Left ventricle myocardium superior (tissue), 1 donor: ENCODE results near the gene TRPC6. TPM values are rescaled to one million over a fixed set of nuclear protein-coding genes. Genes with fewer than 3 reads are reported as not detected.
"Not testable (repeated sequence)": the region's sequence is repeated elsewhere in the genome, so short reads cannot be mapped to it uniquely, and the experiment has no call there.

Source experiments
- ATAC-seq: fragments of 200-7000 bp; cut with Tn5 transposase; one replicate; pipeline ENCODE4 v1.9.1; 2020; ENCODE audit warnings: mild to moderate bottlenecking, moderate library complexity
- DNase-seq: peaks from one replicate; pipeline ENCODE4 v3.0.0-alpha.2; 2020
- intact Hi-C: fragments of 100-400 bp; cut with micrococcal nuclease; formaldehyde crosslinking; loops from one replicate; pipeline ENCODE4 v1.11.0; 2022
- total RNA-seq: library from RNA; stranded (reverse); fragmentation: NEBNext Ultra II Directional; extraction: Animal tissue kit (Norgen Biotek cat#: 25700); gene quantifications from one replicate; pipeline ENCODE4 v1.2.1, GENCODE V29; 2021
- donor health status: DM: no; HTN: yes; CAD: no; lungs with severe emphysema.

The TRPC6 gene
- total RNA-seq, 1 donor from 2014 or later, result 0.62 TPM

DNA sequence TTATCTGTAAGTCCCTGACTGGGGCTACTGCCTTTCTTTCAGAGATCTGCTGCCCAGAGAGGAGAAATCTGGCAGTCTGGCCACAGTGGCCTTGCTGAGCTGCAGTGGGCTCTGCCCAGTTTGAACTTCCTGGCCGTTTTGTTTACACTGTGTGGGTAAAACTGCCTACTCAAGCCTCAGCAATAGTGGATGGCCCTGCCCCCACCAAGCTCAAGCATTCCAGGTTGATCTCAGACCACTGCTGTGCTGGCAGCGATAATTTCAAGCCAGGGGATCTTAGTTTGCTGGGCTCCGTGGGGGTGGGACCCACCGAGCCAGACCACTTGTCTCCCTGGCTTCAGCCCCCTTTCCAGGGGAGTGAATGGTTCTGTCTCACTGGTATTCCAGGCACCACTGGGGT, 117.5 kb downstream of the TRPC6 start:
- intact Hi-C loops, result no loop called here
- DNase-seq, result no peak
- ATAC-seq, result no peak

- ATAC-seq, DNase-seq, intact Hi-C loops: not testable (repeated sequence)
These were observed 119.4 kb downstream of the TRPC6 start for GRCh38 chr11:101464388-101464787.

DNA sequence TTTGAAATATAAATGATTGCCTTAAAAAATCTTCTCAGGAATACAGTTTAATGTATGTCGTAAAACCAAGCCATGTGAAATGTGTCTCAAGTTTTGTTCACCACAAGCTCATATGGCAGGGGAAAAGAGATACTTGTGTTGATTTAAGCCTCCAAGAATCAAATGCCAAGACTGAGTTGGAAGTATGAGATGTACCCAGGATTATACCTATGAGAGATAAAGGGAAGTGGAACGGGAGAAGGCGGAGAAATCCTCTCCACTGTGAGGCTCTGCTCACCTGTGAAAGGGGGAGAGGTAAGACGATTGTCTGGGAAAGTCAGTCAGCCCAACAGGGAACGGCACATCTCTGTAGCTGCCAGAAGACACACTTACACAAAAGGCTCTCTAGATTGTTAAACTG, 124.8 kb downstream of the TRPC6 start:
- ATAC-seq, result no peak
- no peak for DNase-seq
- intact Hi-C loops, result loop anchor here (5.0 kb wide), 1 partner anchor 388 kb away; no protein-coding TSS in a partner anchor

GRCh38 chr11:101458161-101458560, 125.6 kb downstream of the TRPC6 start:
- intact Hi-C loops, result loop anchor here (5.0 kb wide), 1 partner anchor 389 kb away; no protein-coding TSS in a partner anchor
- no peak for DNase-seq
- no peak for ATAC-seq

DNA sequence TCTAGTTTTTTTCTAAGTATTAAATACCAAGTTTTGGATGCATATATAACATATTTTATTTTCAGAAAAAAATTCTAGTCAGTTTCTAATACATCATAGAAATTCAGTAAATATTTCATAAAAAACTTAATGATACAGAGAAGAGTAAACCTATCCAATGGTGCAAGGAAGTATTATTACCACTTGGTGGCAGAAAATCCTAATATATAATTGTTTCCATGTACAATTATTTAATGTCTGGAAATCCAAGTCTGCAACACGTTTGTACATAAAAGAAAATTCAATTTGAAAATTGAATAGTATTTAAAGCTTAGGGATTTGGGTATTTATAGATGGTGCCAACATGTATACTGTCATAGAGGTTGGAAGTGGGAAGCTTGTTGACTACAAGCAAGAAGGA, 127.0 kb downstream of the TRPC6 start:
- ATAC-seq, result no peak
- intact Hi-C loops, result loop anchor here (5.0 kb wide), 1 partner anchor 390 kb away; no protein-coding TSS in a partner anchor

GRCh38 chr11:101453682-101454081, 130.1 kb downstream of the TRPC6 start:
- ATAC-seq (no peak), DNase-seq (no peak)
- intact Hi-C loops, result no loop called here

More for the DNA sequence above, 127.0 kb downstream of the TRPC6 start:
- no peak for DNase-seq

GRCh38 chr11:101448881-101449442, 134.8 kb downstream of the TRPC6 start:
- intact Hi-C loops, result no loop called here

DNA sequence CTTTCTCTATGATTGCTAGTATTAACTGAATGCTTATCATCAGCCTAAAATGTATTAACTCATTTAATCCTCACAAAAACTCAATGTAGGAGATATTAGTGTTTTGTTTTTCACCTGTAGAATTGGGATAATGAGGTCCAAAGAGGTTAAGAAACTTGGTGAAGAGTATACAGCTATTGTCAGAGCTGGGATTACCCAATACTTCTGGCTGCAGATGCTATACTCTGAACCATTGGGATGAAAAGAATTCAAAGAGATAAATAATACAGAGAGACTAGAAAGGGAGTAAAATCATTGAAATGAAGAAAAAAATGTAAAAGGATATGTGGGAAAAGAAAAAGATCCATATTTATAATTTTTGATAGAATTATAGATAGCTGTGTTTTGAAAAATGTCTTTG, 137.1 kb downstream of the TRPC6 start:
- ATAC-seq (no peak), DNase-seq (no peak)
- intact Hi-C loops, result no loop called here

More at GRCh38 chr11:101448881-101449442, 134.8 kb downstream of the TRPC6 start:
- ATAC-seq, result no peak
- DNase-seq, result no peak

GRCh38 chr11:101446238-101446637, 137.6 kb downstream of the TRPC6 start:
- ATAC-seq, result no peak
- no peak for DNase-seq
- intact Hi-C loops, result no loop called here

DNA sequence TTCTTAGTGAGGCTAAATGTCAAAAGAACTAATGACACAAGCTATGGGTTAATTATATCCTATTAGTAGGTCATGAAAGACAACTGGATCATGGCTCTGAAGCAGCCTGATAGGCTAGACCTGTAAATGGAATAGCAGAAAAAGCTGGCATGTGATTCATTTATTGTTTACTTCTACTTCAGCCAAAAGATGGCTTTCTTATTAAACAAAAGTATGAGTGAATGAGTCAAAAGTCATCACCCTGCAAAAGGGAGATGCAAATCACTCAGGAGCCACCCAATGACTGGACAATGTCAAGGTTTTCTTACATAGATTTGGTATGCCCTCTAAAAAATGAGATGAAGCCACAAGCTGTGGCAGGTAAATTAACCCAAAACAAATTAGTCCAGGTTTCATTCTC, 138.0 kb downstream of the TRPC6 start:
- no peak for DNase-seq
- intact Hi-C loops, result no loop called here
- ATAC-seq, result no peak

GRCh38 chr11:101444851-101445250, 139.0 kb downstream of the TRPC6 start:
- intact Hi-C loops, result no loop called here
- DNase-seq (no peak), ATAC-seq (peak; percentile 8)

DNA sequence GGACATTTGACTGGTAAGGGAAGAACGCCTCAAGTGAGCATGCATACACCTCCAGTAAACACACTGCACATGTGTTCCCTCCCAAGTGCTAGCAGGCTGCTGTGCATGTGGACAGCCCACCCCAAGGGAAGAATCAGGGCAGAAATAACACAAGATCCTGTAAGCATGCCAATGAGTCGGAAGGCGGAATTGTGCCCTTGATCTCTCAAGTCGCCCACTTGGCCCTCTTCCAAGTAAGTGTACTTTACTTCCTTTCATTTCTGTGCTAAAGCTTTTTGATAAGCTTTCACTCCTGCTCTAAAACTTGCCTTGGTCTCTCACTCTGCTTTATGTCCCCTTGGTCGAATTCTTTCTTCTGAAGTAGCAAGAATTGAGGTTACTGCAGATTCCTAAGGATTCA, 139.6 kb downstream of the TRPC6 start:
- intact Hi-C loops, result no loop called here
- no peak for ATAC-seq
- no peak for DNase-seq

GRCh38 chr11:101442936-101443521, 140.8 kb downstream of the TRPC6 start:
- no peak for ATAC-seq
- no peak for DNase-seq
- intact Hi-C loops, result no loop called here

- intact Hi-C loops, result no loop called here
- no peak for DNase-seq
- peak; percentile 23 for ATAC-seq
These were observed 141.6 kb downstream of the TRPC6 start for GRCh38 chr11:101442171-101442570.

- DNase-seq (peak; percentile 70), ATAC-seq (peak; percentile 98)
- intact Hi-C loops, result no loop called here
These were observed 142.1 kb downstream of the TRPC6 start for GRCh38 chr11:101441747-101442146.

- ATAC-seq (no peak), DNase-seq (no peak)
These were observed 144.3 kb downstream of the TRPC6 start for GRCh38 chr11:101439488-101439887.

GRCh38 chr11:101438708-101439107, 145.1 kb downstream of the TRPC6 start:
- not testable (repeated sequence) for DNase-seq
- intact Hi-C loops, result loop anchor here (5.0 kb wide), 1 partner anchor 441 kb away; no protein-coding TSS in a partner anchor

More at GRCh38 chr11:101439488-101439887, 144.3 kb downstream of the TRPC6 start:
- intact Hi-C loops, result loop anchor here (5.0 kb wide), 1 partner anchor 442 kb away; no protein-coding TSS in a partner anchor

DNA sequence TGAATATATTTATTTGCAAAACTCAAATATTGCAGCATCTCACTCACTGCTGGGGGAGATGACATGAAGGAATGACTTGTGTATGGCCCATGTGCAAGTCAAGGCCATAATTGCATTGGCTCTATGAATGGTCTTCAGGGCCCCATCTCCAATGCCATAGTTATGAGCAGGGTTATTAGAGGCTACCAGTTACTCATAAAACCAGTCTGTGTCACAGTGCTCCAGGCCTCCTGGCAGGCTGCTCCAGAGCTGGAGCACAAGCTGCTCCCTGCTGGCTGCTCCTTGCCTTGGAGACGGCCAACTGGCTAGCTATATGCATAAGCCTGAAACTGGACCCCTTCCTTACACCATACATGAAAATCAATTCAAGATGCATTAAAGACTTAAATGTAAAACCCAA, 145.7 kb downstream of the TRPC6 start:
- no peak for DNase-seq
- intact Hi-C loops, result loop anchor here (5.0 kb wide), 1 partner anchor 441 kb away; no protein-coding TSS in a partner anchor
- ATAC-seq, result no peak

More at GRCh38 chr11:101438708-101439107, 145.1 kb downstream of the TRPC6 start:
- ATAC-seq, result not testable (repeated sequence)

DNA sequence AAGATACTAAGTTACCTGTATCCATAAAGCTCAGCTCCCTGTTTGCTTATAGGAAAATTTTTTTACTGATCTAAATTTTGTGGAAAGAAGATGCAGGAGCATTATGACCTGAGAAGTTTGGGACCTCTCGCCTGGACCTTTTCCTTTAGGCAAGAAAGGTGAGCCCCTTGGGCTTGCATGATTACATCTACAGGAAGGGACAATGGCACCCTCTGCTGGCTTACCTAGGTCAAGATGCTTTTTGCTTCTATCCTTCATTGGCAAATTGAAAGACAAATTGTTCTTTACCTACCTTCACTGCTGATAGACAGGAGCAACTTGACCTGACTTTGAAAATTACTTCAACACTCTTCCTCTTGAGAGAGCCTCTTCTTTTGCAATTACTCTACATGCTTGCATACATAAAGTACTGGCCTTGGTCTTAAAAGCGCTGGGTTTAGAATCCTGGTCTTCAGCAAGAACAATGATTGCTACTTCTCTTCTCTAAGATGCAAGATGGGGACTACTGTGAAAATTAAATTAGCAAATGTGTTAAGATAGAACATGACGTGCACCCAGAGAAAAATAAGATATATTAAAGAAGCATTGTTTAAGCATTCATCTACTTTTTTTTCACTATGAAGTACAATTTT, 147.2 kb downstream of the TRPC6 start:
- DNase-seq (no peak), ATAC-seq (peak; percentile 64)
- intact Hi-C loops, result loop anchor here (5.0 kb wide), 1 partner anchor 439 kb away; no protein-coding TSS in a partner anchor

DNA sequence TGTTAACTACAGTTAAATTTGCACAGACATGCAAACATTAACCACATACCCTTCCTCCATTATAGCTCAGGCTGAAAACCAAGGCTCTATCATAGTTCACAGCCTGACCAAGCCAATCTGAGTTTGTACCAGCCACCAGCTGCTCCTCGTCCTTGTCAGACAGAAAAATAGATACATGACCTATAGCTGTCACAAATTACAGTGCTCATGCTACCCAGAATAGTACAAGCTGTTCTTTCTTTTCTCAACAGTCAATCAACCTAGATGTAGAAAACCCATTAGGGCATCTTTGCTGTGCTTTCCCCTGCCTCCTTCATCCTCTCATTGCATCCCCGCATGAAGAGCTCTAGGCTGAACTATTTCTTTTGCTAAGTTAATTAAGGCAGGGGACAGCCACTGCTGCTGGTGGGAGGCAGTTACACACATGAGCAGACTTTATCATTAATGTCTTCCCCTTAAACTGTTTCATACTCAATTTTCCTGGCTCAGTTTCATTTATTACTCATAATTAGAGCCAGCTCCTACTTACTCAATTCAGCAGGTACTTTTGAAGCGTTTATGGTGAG, 148.3 kb downstream of the TRPC6 start:
- intact Hi-C loops, result loop anchor here (5.0 kb wide), 1 partner anchor 438 kb away; no protein-coding TSS in a partner anchor
- DNase-seq, result no peak
- peak; percentile 74 for ATAC-seq
